H1 (cell line): ENCODE results near the gene FLRT1. TPM values are rescaled to one million over a fixed set of nuclear protein-coding genes. Genes with fewer than 3 reads are reported as not detected.
A peak's percentile ranks its signal among the peaks of the same experiment; 100 is the strongest.

Experiments used
- CTCF ChIA-PET: fragments of 300-600 bp; sonication (Branson Sonifier 250); formaldehyde crosslinking; loops from one replicate; lab custom pipeline; 2021; ENCODE audit not compliant: partially characterized antibody; lab: Charles Lee
- POLR2A ChIA-PET: fragments of 300-600 bp; sonication (Branson Sonifier 250); formaldehyde crosslinking; loops from one replicate; lab custom pipeline; 2021; ENCODE audit warnings: inconsistent platforms; ENCODE audit not compliant: partially characterized antibody; lab: Charles Lee
- DNase-seq, 2 experiments: peaks; one replicate each; pipeline versions ENCODE4 v3.0.0 to v3.0.0-alpha.2; 2010 to 2022; ENCODE audit warnings: low spot score in 2 of 2, low read depth in 1 of 2, mixed read lengths in 1 of 2
- FAIRE-seq: peaks from 2 replicates; lab custom pipeline; 2011; peaks lifted over from hg19 to GRCh38; lab: Jason Lieb, UNC
- H2AFZ ChIP-seq: 2 replicates; pipeline ENCODE4 v1.8.1; 2012; ENCODE audit warnings: low read length, inconsistent platforms
- H2AK5ac ChIP-seq: 2 replicates; pipeline ENCODE4 v1.6.1; 2013; ENCODE audit warnings: low read depth, low read length
- H2BK120ac ChIP-seq: replicated peaks from 2 replicates; pipeline ENCODE3; 2013; ENCODE audit warnings: low read depth, low read length, inconsistent platforms
- H2BK12ac ChIP-seq: 2 replicates; pipeline ENCODE4 v1.6.1; 2013; ENCODE audit warnings: low read depth, low read length
- H2BK15ac ChIP-seq: 2 replicates; pipeline ENCODE4 v1.6.1; 2013; ENCODE audit warnings: low read length
- H2BK20ac ChIP-seq: 2 replicates; pipeline ENCODE4 v1.6.1; 2013; ENCODE audit warnings: low read length
- H2BK5ac ChIP-seq: 2 replicates; pipeline ENCODE4 v1.6.1; 2013; ENCODE audit warnings: low read depth, low read length
- H3K14ac ChIP-seq: 2 replicates; pipeline ENCODE4 v1.6.1; 2013; ENCODE audit warnings: inconsistent platforms; ENCODE audit not compliant: insufficient read length
- H3K18ac ChIP-seq: 2 replicates; pipeline ENCODE4 v1.6.1; 2013; ENCODE audit warnings: low read length; ENCODE audit errors: extremely low read depth
- H3K23ac ChIP-seq: 2 replicates; pipeline ENCODE4 v1.6.1; 2013; ENCODE audit warnings: inconsistent platforms; ENCODE audit not compliant: insufficient read length
- H3K23me2 ChIP-seq: 2 replicates; pipeline ENCODE4 v1.6.1; 2013; ENCODE audit warnings: low read depth, low read length
- H3K27ac ChIP-seq: 2 replicates; pipeline ENCODE4 v1.6.1; 2011; ENCODE audit warnings: low read depth, low read length, inconsistent platforms
- H3K27me3 ChIP-seq, 4 experiments: replicated peaks in 1 of 4; 1 replicate in 1 of 4; 2 replicates in 3 of 4; pipeline versions ENCODE4 v1.6.1 to v1.8.1; 2011 to 2013; ENCODE audit warnings: low read length in 3 of 4, mild to moderate bottlenecking in 3 of 4, inconsistent platforms in 2 of 4, mixed read lengths in 2 of 4, moderate library complexity in 1 of 4; ENCODE audit not compliant: control insufficient read depth in 3 of 4, insufficient read depth in 3 of 4; ENCODE audit errors: extremely low read depth in 1 of 4
- H3K36me3 ChIP-seq, 4 experiments: 2 replicates each; pipeline versions ENCODE4 v1.6.1 to v1.8.1; 2011 to 2013; ENCODE audit warnings: mild to moderate bottlenecking in 4 of 4, low read length in 3 of 4, moderate library complexity in 2 of 4, control low read depth in 1 of 4, inconsistent platforms in 1 of 4; ENCODE audit not compliant: insufficient read depth in 4 of 4, control insufficient read depth in 2 of 4
- H3K4ac ChIP-seq: replicated peaks from 2 replicates; pipeline ENCODE3; 2013; ENCODE audit warnings: low read length, low read depth, mixed read lengths, inconsistent platforms; ENCODE audit not compliant: insufficient read length
- H3K4me1 ChIP-seq, 4 experiments: replicated peaks in 1 of 4; 1 replicate in 1 of 4; 2 replicates in 3 of 4; pipeline versions ENCODE4 v1.6.1 to v1.8.1; 2011 to 2013; ENCODE audit warnings: low read length in 3 of 4, inconsistent platforms in 2 of 4, mixed read lengths in 1 of 4; ENCODE audit not compliant: insufficient read depth in 4 of 4, control insufficient read depth in 3 of 4
- H3K4me2 ChIP-seq, 2 experiments: 2 replicates each; pipeline versions ENCODE4 v1.6.1 to v1.8.1; 2011 to 2013; ENCODE audit warnings: low read depth in 2 of 2, low read length in 2 of 2, control low read depth in 1 of 2, inconsistent platforms in 1 of 2, mild to moderate bottlenecking in 1 of 2; ENCODE audit not compliant: insufficient read depth in 1 of 2
- H3K4me3 ChIP-seq, 4 experiments: fragments of 200-600, 300-600 bp in 1 of 4; sonication (generic), shearing (Covaris generic), sonication (Bioruptor Twin) in 1 of 4; 2 replicates each; pipeline versions ENCODE4 v1.5.1 to v1.8.1; 2011 to 2016; ENCODE audit warnings: low read length in 4 of 4, low read depth in 3 of 4, control low read depth in 2 of 4, inconsistent platforms in 2 of 4, mild to moderate bottlenecking in 2 of 4, mixed read lengths in 1 of 4, moderate library complexity in 1 of 4; ENCODE audit not compliant: insufficient read depth in 2 of 4; ENCODE audit errors: extremely low read depth in 1 of 4
- H3K56ac ChIP-seq: replicated peaks from 2 replicates; pipeline ENCODE3; 2013; ENCODE audit warnings: low read depth, mild to moderate bottlenecking, mixed read lengths, low read length, inconsistent platforms; ENCODE audit not compliant: insufficient read length
- H3K79me1 ChIP-seq: 2 replicates; pipeline ENCODE4 v1.6.1; 2013; ENCODE audit warnings: low read depth, low read length, control low read depth
- H3K79me2 ChIP-seq, 2 experiments: 2 replicates each; pipeline versions ENCODE4 v1.6.1 to v1.8.1; 2012 to 2013; ENCODE audit warnings: low read length in 2 of 2, mild to moderate bottlenecking in 2 of 2, inconsistent platforms in 1 of 2; ENCODE audit not compliant: insufficient read depth in 2 of 2, control insufficient read depth in 1 of 2
- H3K9ac ChIP-seq, 4 experiments: replicated peaks in 1 of 4; 1 replicate in 1 of 4; 2 replicates in 3 of 4; pipeline versions ENCODE4 v1.6.1 to v1.8.1; 2011 to 2013; ENCODE audit warnings: low read depth in 3 of 4, low read length in 3 of 4, control low read depth in 2 of 4, mild to moderate bottlenecking in 2 of 4, moderate library complexity in 2 of 4, inconsistent platforms in 1 of 4; ENCODE audit errors: extremely low read depth in 1 of 4
- H3K9me3 ChIP-seq, 2 experiments: 2 replicates each; pipeline versions ENCODE4 v1.6.1 to v1.8.1; 2012 to 2013; ENCODE audit warnings: mild to moderate bottlenecking in 2 of 2, moderate library complexity in 2 of 2, control low read depth in 1 of 2, inconsistent platforms in 1 of 2, low read depth in 1 of 2, low read length in 1 of 2, mixed read lengths in 1 of 2; ENCODE audit not compliant: insufficient read depth in 2 of 2
- H4K20me1 ChIP-seq, 2 experiments: replicated peaks in 1 of 2; 2 replicates each; pipeline versions ENCODE3 to v1.8.1; 2011 to 2013; ENCODE audit warnings: inconsistent platforms in 2 of 2, low read length in 2 of 2, mild to moderate bottlenecking in 1 of 2; ENCODE audit not compliant: insufficient read depth in 2 of 2, control insufficient read depth in 1 of 2
- H4K5ac ChIP-seq: 2 replicates; pipeline ENCODE4 v1.6.1; 2013; ENCODE audit warnings: low read length, low read depth, mixed read lengths, inconsistent platforms; ENCODE audit not compliant: insufficient read length
- H4K8ac ChIP-seq: 2 replicates; pipeline ENCODE4 v1.8.0; 2013; ENCODE audit warnings: mild to moderate bottlenecking, moderate library complexity, low read length, inconsistent platforms; ENCODE audit not compliant: insufficient read depth; ENCODE audit errors: extremely low read depth
- H4K91ac ChIP-seq: replicated peaks from 2 replicates; pipeline ENCODE3; 2013; ENCODE audit warnings: low read length, mixed read lengths, inconsistent platforms; ENCODE audit not compliant: insufficient read length
- CBX8 ChIP-seq: fragments of 300-800, 300-1000 bp; sonication (generic); IDR thresholded peaks from 2 replicates; pipeline ENCODE4 v1.7.1; 2016; ENCODE audit warnings: low read depth, low read length, borderline replicate concordance
- HDAC2 ChIP-seq, 2 experiments: fragments of 300-600 bp in 1 of 2; sonication (generic) in 1 of 2; IDR thresholded peaks; 2 replicates each; pipeline ENCODE4 v1.6.1; 2011 to 2012; ENCODE audit warnings: low read depth in 2 of 2, low read length in 2 of 2, mild to moderate bottlenecking in 2 of 2, moderate library complexity in 2 of 2, borderline replicate concordance in 1 of 2, inconsistent platforms in 1 of 2
- KDM1A ChIP-seq: fragments of 200-600, 300-600 bp; sonication (generic); IDR thresholded peaks from 2 replicates; pipeline ENCODE4 v1.7.1; 2016; ENCODE audit warnings: mild to moderate bottlenecking, low read length, borderline replicate concordance
- NANOG ChIP-seq: IDR thresholded peaks from 2 replicates; pipeline ENCODE4 v1.6.1; 2011; ENCODE audit warnings: low read length, low read depth, mild to moderate bottlenecking, inconsistent platforms; ENCODE audit not compliant: insufficient read depth, poor library complexity, severe bottlenecking
- NRF1 ChIP-seq: IDR thresholded peaks from 2 replicates; pipeline ENCODE4 v1.6.1; 2011; ENCODE audit warnings: mild to moderate bottlenecking, low read depth, low read length, improper control_type of control experiment
- POU5F1 ChIP-seq: IDR thresholded peaks from 2 replicates; pipeline ENCODE4 v1.6.1; 2011; ENCODE audit warnings: low read depth, mild to moderate bottlenecking, low read length, moderate library complexity
- RBBP5 ChIP-seq: IDR thresholded peaks from 2 replicates; pipeline ENCODE4 v1.7.1; 2012; ENCODE audit warnings: low read depth, mild to moderate bottlenecking, inconsistent platforms, low read length, moderate library complexity, borderline replicate concordance
- YY1 ChIP-seq: IDR thresholded peaks from 2 replicates; pipeline ENCODE4 v1.6.1; 2011; ENCODE audit warnings: low read depth, mild to moderate bottlenecking, low read length
- WGBS, 2 experiments: shearing (Covaris generic) in 1 of 2; methylation state at CpG; one replicate each; pipeline versions ENCODE4 v1.1.6 to v1.1.7; 2013 to 2015; ENCODE audit warnings: low lambda C conversion rate in 2 of 2, mixed read lengths in 2 of 2, inconsistent platforms in 1 of 2, low coverage in 1 of 2, missing lambda C conversion rate in 1 of 2; ENCODE audit not compliant: insufficient replicate concordance in 2 of 2, insufficient coverage in 1 of 2, insufficient read length in 1 of 2; ENCODE audit errors: extremely low coverage in 1 of 2, missing lambda C conversion rate in 1 of 2; 5-methylcytosine and 5-hydroxymethylcytosine counted together
- polyA plus RNA-seq, 7 experiments: library from polyadenylated mRNA; depleted of rRNA in 3 of 7; stranded (reverse) in 5 of 7; unstranded in 2 of 7; fragments of >200 nt in 5 of 7; fragments of 200-250 nt in 2 of 7; gene quantifications; 1 replicate in 5 of 7; 2 replicates in 1 of 7; 4 replicates in 1 of 7; pipeline versions ENCODE4 v1.2.1 to v1.2.3, GENCODE V29; 2011 to 2013; ENCODE audit warnings: missing spikeins in 2 of 7, mixed read lengths in 2 of 7
- total RNA-seq: library from RNA; stranded (reverse); fragmentation: NEBNext Ultra II Directional; extraction: Animal tissue kit (Norgen Biotek cat#: 25700); gene quantifications from 2 replicates; pipeline ENCODE4 v1.2.1, GENCODE V29; 2021

The FLRT1 gene
- total and polyA plus RNA-seq, 2 of the 8 experiments (the other 6 are each of a cell fraction or from before 2014, with no cell fraction given), result 0.14 to 0.28 TPM

DNA sequence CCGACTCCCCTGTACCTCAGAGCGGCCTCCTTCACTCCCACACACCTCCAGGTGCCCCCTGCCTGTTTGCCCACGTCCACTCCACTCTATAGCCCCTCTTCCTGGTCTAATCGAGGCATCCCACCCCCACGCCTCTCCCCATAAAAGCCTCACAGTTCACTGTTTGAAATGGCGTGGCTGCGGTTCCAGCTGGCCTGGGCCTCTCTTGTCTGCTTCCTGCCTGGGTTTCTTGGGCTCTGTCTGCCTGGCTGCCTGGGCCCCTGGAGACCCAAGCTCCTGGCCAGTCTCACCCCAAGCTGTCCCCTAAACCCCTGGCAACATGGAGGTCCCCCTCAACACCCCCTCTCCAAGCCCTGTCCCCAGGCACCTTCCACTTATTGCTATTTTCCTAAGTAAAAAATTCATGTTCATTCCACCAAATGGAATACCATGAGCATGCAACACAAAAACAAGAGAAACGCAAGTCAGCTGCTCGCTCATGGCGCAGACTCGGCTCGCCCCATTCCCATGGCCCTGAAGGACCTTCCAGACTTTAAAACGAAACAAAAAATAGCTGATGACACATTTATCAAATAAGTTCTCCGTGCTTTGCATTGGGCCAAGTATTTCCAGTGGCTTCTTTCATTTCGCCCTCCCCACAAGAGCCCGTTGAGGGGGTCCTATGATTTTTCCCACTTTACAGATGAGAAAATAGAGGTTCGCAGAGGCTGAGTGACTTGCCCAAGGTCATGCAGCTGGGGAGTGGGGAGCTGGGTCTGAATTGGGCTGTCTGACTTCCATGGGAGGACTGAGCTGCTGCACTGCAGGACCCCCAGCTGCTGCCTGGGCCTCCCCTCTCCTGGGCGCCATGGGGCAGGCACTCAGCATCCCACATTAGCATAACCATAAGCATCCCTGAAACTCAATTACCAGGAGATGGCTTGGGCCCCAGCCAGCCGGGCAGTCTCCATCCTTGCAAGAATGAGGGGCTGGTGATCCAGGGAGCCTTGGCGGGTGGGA is 11.7 kb upstream of the FLRT1 start:
- no peak overlapping the region for H4K5ac ChIP-seq
- H3K4ac ChIP-seq, result peak overlapping the region; percentile 69
- no peak for DNase-seq
- ChIA-PET POLR2A (interaction anchor here (0.8 to 3.9 kb wide), 9 partner anchors 8 to 141 kb away, joined by 3 to 12 read pairs (median 5); partner anchors contain the start of gene FLRT1), CTCF (interaction anchor here (0.6 to 21.2 kb wide), 11 partner anchors 9 to 161 kb away, joined by 3 to 291 read pairs (median 13); no protein-coding TSS in a partner anchor)
- H3K27ac ChIP-seq, result no peak overlapping the region
- peak overlapping the region; percentile 77; the same call in 1 of the 2 replicates for H2BK12ac ChIP-seq
- FAIRE-seq, result no peak
- no peaks in the 10 kb centered on the region for H3K36me3 ChIP-seq
- peak overlapping the region; percentile 28; the same call in 1 of the 2 replicates for H2AK5ac ChIP-seq
- H2AFZ ChIP-seq, result no peak overlapping the region
- H2BK20ac ChIP-seq, result peak overlapping the region; percentile 97; the same call in 1 of the 2 replicates
- no peaks in the 10 kb centered on the region; the same call in 1 of the 2 replicates for H3K79me1 ChIP-seq
- H3K14ac ChIP-seq, result no peak overlapping the region
- peak; percentile 61 for TF ChIP-seq NANOG
- TF ChIP-seq CBX8, result no peak
- no peak for TF ChIP-seq POU5F1
- TF ChIP-seq KDM1A, result peak; percentile 98
- peak; percentile 67 for TF ChIP-seq YY1
- TF ChIP-seq NRF1, result no peak
- TF ChIP-seq RBBP5, result no peak
- peak in 1 of 2 experiments; percentile 93; a peak in 1 of 4 replicates for TF ChIP-seq HDAC2 (IDR thresholded peaks at IDR 0.05; ENCODE audit: borderline replicate concordance in 1 of 2, low read depth in 2 of 2, low read length in 2 of 2)
- H3K4me2 ChIP-seq, result peak overlapping the region; percentile 9 to 55; a peak in 3 of 4 replicates
- no peak overlapping the region for H3K56ac ChIP-seq
- peak overlapping the region in 1 of 4 experiments; percentile 20; a peak in 1 of 8 replicates for H3K4me3 ChIP-seq
- WGBS, 2 experiments, result 79% methylated on average over 17 of the region's 20 CpGs; no CpG with 5 or more reads in 1 of the 2 experiments
- no peak overlapping the region for H4K8ac ChIP-seq
- no peaks in the 10 kb centered on the region; the same call in 1 of the 2 replicates for H3K23me2 ChIP-seq
- peak overlapping the region; percentile 25 for H2BK120ac ChIP-seq
- H2BK15ac ChIP-seq, result peak overlapping the region; percentile 72; the same call in 1 of the 2 replicates
- peak overlapping the region; percentile 87 for H3K18ac ChIP-seq
- H3K27me3 ChIP-seq, result peaks cover 0 to 13% (median 9%) of the 10 kb centered on the region in 4 experiments; a peak in 5 of 7 replicates
- peaks cover 0 to under 1% of the 10 kb centered on the region in 2 experiments for H4K20me1 ChIP-seq
- H3K79me2 ChIP-seq, result no peaks in the 10 kb centered on the region
- H3K9me3 ChIP-seq, result no peaks in the 10 kb centered on the region
- peak overlapping the region; percentile 95; the same call in 1 of the 2 replicates for H2BK5ac ChIP-seq
- no peak overlapping the region for H3K23ac ChIP-seq
- H3K9ac ChIP-seq, result no peak overlapping the region
- peaks cover 14 to 60% (median 48%) of the 10 kb centered on the region in 4 experiments for H3K4me1 ChIP-seq
- H4K91ac ChIP-seq, result peak overlapping the region; percentile 78
